GM10248 (cell line): ENCODE data around the gene TPCN2.

Source experiments
- CTCF ChIA-PET: fragments of 300-600 bp; sonication (Branson Sonifier 250); formaldehyde crosslinking; extraction: SDS; loops from one replicate; lab custom pipeline; 2021; ENCODE audit warnings: antibody characterized with exemption; lab: Yijun Ruan, JAX
- POLR2A ChIA-PET: fragments of 350-650 bp; sonication (Branson Sonifier 250); formaldehyde crosslinking; extraction: SDS; loops from one replicate; lab custom pipeline; 2020; ENCODE audit warnings: antibody characterized with exemption; lab: Yijun Ruan, JAX
- DNase-seq: peaks from one replicate; pipeline ENCODE4 v3.0.0; 2012; ENCODE audit errors: extremely low spot score
- TF ChIP-seq, protein P1 (sequence below): IDR thresholded peaks from 2 replicates; pipeline ENCODE4 v1.5.1; 2012; ENCODE audit warnings: mild to moderate bottlenecking, low read depth; ENCODE audit errors: extremely low read depth, missing control alignments, control extremely low read depth

Gene TPCN2

DNA sequence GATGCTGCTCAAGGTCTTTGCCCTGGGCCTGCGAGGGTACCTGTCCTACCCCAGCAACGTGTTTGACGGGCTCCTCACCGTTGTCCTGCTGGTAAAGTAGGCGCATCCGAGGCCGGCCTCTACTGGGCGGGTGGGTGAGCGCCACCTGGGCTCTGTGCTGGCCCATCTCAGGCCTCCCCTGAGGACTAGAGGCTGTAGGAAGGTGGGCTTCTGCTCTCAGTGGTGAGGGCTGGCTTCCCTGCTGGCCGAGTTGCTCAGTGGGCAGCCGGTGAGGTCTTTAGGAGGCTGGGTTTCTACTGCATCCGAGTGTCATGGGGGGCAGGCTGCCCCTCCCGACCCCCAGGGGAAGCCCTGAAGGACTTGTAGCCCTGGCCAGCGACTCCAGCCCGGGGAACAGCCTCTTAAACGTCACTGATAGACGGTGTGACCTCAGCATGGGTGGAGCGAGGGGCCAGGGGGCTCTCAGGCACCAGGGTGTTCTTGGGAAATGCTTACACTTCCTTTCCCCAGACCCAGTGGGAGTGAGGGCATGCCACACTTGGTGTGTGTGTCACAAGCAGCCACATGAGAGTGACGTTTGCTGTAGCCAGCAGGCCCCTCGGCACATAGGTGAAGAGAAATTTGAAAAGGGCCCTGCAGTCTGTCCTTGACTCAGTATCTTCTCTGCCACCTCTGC is 30.3 kb downstream of the TPCN2 start:
- POLR2A ChIA-PET: no interaction called here
- TF ChIP-seq, protein P1, sequence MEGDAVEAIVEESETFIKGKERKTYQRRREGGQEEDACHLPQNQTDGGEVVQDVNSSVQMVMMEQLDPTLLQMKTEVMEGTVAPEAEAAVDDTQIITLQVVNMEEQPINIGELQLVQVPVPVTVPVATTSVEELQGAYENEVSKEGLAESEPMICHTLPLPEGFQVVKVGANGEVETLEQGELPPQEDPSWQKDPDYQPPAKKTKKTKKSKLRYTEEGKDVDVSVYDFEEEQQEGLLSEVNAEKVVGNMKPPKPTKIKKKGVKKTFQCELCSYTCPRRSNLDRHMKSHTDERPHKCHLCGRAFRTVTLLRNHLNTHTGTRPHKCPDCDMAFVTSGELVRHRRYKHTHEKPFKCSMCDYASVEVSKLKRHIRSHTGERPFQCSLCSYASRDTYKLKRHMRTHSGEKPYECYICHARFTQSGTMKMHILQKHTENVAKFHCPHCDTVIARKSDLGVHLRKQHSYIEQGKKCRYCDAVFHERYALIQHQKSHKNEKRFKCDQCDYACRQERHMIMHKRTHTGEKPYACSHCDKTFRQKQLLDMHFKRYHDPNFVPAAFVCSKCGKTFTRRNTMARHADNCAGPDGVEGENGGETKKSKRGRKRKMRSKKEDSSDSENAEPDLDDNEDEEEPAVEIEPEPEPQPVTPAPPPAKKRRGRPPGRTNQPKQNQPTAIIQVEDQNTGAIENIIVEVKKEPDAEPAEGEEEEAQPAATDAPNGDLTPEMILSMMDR: no peak
- no peak for DNase-seq
- CTCF ChIA-PET: no interaction called here

DNA sequence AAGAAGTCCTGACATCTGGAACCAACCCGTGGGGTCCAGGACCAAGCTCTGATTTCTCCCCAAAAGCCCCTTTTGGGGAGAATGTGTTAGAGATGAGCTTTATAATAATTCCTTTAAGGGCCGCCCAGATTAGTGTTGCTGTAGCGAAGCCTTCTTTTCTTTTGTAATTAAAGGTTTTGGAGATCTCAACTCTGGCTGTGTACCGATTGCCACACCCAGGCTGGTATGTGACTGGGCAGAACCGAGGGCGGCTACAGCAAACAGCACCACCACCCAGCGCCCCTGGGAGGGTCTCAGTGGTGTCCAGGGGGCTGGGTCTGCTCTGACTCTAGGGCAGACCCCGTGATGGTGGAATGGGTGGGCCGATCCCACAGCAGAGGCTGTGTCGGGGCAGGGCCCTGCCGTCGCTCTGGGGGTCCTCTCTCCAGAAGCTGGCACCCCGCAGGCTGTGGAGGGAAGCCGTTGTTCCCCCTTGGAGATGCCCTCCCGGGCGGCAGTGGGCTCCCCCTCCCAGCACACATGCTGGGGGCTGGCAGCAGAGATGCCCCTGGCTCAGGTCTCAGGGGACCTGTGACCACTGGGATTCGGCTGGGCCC is 31.0 kb downstream of the TPCN2 start:
- DNase-seq: no peak
- ChIA-PET CTCF (no interaction called here), POLR2A (no interaction called here)
- TF ChIP-seq, protein P1: no peak

DNA sequence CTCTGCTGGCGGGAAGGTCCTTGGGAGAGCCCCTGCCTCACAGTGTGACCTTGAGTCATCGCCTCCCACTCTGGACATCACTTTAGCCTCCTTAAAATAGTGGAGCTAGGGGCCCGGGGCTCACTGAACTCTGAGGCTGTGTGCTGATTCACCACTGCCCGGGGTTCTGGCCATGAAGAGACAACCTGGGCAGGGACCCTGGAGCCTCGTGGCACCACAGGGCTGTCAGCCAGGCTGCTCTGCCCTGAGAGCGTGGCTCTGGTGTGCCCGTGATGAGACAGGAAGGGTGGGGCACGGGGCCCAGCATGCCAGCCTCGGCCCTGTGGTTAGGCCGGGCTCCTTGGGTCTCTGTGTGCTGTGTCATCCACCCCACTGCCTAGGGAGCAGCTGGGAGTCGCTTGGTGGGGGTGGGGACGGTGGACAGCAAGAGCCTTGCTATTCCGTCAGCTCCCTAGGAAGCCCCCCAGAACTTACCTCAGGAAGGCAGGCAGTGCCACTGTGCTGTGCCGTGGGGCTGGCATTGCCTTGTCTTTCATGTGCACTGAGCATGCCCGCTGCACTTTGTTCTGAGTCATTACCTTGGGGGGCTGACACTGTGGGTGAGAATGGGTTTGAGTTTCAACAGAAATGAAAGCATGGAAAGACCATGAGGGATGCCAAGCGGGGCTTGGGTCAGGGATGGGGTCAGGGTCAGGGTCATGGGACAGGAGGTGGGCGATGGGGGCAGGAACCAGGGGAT is 31.7 kb downstream of the TPCN2 start:
- ChIA-PET POLR2A (no interaction called here), CTCF (no interaction called here)
- no peak for DNase-seq
- TF ChIP-seq, protein P1: no peak

DNA sequence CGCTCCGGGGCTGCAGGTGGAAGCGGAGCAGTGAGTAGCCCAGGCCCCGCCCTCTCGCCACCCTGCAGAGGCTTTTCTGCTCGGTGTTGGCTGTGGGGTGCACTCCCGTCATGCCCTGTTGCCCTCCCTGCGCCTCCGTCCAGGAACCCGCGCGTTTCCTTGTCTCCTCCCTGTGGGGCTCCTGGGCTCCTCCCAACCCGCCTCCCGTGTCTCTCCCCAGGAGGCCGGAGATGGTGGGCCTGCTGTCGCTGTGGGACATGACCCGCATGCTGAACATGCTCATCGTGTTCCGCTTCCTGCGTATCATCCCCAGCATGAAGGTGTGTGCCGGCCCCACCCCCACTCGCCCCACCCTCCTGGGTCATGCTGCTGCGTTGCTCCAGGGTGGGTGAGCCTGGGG is 32.4 kb downstream of the TPCN2 start:
- ChIA-PET POLR2A (no interaction called here), CTCF (no interaction called here)

DNA sequence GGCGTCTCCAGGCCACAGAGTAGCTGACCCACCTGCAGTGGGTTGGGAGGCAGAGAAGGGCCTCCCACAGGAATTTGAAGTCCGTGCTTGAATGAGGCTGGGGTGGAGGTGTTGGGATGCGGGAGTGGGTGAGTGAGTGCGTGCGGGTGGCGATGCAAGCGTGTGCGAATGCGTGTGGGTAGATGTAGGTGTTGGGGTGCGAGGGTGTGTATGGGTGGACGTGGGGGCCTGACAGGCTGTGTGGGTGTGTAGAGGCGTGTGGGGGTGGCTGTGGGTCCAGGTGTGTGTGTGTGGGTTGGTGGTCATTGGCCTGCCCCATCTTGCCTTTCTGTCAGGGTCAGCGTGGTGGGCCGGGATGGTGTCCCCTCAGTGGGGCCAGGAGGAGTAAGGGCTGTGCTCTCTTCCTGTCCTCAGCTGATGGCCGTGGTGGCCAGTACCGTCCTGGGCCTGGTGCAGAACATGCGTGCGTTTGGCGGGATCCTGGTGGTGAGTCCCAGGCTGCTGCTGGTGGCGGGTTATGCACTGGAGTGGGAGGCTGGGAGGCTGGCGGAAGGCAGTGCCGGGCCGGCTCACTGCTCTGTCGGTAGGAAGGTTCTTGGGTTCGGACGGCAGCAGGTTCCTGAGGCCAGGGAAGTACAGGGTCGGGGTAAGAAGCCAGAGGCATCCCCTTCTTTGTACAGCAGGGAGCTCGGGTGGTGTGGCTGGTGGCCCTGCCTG is 35.0 kb downstream of the TPCN2 start:
- TF ChIP-seq, protein P1: no peak
- ChIA-PET CTCF (interaction anchor here (0.8 kb wide), 1 partner anchor 224 kb away, joined by 3 read pairs; no protein-coding TSS in a partner anchor), POLR2A (no interaction called here)
- no peak for DNase-seq

More for the DNA sequence above, 32.4 kb downstream of the TPCN2 start:
- no peak for DNase-seq
- TF ChIP-seq, protein P1: no peak

DNA sequence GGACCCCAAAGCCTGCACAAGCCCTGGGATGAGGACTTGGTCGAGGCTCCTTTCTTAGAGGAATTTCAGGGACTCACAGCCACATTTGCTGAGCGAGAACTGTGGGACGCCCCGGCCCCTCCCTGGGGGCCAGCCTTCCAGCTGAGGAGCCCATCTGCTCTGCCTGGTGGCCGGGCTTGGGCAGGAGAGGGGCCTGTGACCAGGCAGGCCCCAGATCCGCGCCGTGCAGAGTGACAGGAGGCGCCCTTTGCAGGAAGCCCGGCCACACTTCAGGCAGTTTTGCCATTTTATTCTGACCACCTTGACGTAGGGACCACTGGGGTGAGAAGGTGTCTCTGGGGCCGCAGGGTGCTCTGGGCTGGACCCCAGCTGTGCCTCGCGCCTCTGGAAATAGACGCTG is 35.6 kb downstream of the TPCN2 start:
- ChIA-PET POLR2A (no interaction called here), CTCF (interaction anchor here (0.8 kb wide), 1 partner anchor 223 kb away, joined by 3 read pairs; no protein-coding TSS in a partner anchor)
- TF ChIP-seq, protein P1: no peak
- DNase-seq: no peak
